ENCODE results near the gene ANKLE2.
"Not testable (repeated sequence)": the region's sequence is repeated elsewhere in the genome, so short reads cannot be mapped to it uniquely, and the experiment has no call there.

ANKLE2 gene

DNA sequence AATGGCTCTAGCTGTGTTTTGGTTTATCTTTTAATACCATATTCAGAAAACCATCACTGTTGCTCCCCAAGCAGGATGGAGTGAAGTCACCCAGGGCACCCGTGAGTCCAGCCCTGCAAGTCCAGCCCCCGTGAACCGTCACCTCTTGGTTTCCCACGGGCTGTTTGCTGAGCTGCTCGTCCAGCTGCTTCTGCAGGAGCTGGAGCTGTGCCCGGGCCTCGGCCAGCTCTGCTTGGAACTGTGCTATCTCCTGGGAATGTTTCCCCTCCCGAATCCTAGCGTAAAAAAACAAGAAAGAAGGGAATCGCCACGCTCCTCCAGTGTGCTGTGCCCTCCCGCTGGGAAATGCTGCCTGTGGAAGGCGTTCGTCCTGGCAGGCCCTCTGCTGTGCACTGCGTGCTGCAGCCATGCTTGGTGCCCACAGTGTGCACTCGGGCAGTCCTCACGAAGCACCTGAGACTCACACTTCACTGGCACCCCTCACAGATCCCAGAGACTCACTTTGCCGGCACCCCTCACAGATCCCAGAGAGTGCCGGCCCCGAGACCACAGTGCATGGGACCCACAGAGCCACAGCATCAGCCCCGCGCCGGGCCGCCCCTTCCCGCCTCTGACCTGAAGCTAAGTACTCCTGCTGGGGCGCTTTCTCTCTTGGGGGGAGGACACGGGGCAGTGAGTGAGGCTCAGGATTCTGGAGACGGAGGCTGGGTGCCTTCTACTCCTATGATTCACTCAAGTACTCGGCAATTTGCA lies 15.4 kb upstream of the ANKLE2 start:
- no peak for DNase-seq

DNA sequence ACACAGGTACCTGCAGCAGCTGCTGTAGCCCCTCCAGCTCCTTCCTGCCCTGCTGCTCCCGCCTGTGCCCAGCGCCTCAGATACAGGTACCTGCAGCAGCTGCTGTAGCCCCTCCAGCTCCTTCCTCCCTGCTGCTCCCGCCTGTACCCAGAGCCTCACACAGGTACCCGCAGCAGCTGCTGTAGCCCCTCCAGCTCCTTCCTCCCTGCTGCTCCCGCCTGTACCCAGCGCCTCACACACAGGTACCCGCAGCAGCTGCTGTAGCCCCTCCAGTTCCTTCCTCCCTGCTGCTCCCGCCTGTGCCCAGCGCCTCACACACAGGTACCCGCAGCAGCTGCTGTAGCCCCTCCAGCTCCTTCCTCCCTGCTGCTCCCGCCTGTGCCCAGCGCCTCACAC lies 14.6 kb upstream of the ANKLE2 start:
- not testable (repeated sequence) for DNase-seq

DNA sequence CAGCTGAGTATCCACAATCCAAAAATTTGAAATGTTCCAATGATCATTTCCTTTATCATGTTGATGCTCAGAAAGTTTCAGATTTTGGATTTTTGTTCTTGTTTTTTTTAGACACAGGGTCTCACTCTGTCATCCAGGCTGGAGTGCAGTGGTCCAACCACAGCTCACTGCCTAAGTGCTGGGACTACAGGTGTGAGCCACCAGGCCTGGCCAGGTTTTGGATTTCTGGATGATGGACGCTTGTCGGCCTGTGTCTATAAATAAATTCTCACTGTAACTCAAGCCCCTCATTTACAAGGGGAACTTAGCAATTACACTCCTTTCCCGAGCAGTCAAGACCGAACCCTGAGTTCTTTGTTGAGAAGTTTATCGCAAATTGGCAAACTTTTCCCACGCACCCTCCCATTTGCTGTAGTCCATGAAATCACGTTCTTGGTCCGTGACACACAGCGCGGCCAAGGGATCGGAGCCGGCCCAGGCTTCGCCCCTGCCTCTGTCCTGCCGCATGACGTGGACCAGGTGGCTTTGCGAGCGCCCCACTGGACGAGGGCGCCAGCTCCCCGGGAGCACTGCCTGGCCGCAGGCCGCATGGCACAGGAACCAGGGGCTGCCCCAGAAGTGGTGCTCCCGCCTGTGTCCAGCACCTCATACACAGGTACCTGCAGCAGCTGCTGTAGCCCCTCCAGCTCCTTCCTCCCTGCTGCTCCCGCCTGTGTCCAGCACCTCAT lies 14.0 kb upstream of the ANKLE2 start:
- no peak for DNase-seq

DNA sequence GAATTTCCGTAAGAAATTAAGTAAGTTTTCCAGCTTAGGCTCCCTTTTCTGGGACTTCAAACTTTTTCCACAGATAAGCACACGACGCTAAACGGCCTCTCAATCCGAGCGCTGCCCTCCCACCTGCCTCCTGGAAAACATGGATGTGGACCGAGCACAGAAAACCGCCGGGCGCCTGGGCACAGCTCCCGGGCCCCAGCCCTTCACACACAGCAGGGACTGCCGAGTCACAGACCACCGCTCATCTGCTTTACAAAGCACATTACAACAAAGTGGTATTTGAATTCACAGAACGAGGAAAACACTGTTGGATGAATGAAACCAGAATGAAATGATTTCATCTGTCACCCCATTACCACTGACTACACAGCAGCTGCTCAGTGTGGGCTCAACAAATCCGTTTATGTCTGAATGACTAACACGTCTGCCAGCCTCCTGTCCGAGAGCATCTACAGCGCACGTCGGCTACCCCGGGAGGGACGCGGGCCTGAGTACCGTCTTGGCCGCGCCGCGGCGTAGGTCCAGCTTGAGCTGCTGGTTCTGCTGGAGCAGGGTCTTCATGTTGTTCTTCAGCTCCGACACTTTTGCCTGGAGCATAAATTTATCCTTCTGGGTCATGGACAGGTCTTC lies 13.1 kb upstream of the ANKLE2 start:
- no peak for DNase-seq

DNA sequence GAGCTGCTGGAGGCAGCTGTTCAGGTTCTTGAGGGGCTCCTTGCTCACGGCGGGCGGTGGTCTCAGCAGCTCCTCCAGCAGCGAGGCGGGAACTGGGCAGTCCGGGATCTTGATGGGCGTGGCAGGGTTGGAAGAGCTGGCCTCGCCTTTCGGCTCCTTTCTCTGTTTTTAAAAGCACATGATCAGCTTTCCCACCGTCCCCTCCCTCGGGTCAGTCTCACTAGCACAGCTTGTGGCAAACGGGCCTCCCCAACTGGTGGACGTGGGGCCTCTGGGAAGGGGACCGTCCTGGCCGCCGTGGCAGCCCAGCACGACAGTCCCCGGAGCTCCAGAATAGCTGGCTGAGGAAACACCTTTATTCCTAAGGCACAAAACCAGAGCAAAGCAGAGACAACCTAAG lies 12.5 kb upstream of the ANKLE2 start:
- DNase-seq: no peak

DNA sequence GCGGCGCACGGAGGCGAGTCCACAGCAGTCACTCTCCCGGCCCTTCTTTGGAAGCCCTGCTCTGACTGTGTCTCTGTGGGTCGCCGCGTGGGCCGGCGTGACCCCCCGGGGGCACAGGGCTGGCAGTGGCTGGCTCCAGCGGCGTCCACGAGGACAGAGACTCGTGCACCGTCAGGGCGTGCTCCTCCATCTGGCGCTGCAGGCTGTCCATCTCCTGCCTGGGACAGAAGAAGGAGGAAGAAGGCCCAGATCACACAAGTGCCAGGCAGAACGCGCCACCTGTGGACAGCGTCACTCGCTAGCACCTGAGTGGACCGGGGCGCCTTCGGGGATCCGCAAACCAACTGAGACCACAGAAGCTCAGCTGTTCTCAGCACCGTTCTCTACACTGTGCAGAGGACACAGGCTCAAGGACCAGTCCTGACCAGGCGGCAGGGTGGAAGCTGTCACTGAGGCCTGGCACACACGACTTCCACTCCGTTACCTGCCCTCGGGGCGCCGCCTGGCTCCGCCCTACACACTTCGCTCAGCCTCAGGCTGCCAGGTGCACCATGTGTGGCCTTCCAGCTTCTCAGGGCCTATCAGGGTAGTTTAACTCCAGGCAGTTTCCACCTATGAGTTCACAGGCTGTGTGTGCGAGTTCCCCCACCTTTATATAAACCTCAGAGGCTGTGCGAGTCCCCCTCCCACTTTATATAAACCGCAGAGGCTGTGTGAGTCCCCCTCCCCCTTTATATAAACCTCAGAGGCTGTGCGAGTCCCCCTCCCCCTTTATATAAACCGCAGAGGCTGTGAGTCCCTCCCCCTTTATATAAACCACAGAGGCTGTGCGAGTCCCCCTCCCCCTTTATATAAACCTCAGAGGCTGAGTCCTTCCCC lies 11.7 kb upstream of the ANKLE2 start:
- peak in 1 of 5 experiments; percentile 22 for DNase-seq

DNA sequence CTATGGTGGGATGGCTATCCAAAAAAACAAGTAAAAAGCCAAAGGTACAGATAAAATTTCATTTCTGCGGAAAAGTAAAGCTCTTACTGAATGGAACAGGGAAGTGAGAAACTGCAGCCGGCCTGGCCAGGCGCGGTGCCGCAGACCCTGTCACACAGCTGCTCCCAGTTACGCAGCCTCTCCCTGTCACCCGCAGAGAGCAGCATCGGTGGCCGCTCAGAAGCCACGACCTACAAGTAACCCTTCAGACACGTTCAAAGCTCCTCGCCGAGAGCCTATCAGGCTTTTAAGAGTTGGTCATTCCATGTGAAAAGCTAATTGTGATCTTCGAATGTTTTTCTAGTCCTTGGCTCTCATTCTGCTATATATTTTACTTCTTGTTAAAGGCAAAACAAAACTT lies 11.0 kb upstream of the ANKLE2 start:
- DNase-seq: no peak

DNA sequence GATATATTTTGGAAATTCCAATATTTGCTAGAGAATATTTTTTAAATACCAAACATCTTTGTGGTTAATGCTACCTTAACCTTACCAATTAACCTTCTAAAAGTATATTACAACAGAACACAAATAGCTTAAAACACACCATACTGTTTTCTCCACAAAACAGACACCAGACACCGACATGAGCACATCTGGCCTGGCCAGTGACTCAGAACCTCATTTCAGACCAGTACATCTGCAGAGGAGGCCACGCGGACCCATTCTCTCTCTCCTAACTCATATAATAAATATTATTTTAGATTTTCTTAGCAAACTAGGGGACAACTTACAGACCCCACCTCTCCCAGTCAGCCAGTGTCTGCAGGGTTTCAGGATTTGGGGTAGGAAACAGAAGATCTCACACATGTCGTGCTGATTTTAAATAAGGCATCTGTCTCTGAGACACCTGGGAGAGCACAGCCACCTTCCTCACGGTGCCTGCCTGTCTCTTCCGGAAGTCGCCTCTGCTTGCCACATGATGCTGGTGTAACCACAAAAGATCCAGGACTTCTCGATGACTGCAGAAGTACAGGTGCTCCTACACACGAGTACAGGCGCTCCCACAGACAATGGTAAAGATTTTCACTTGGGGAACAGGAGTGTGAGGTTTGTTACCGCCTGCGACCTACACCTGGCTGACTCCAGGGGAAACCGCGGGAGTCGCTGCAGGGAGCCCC lies 9.7 kb upstream of the ANKLE2 start:
- DNase-seq: peak in 4 of 5 experiments; percentile 13 to 74 (median 27)

DNA sequence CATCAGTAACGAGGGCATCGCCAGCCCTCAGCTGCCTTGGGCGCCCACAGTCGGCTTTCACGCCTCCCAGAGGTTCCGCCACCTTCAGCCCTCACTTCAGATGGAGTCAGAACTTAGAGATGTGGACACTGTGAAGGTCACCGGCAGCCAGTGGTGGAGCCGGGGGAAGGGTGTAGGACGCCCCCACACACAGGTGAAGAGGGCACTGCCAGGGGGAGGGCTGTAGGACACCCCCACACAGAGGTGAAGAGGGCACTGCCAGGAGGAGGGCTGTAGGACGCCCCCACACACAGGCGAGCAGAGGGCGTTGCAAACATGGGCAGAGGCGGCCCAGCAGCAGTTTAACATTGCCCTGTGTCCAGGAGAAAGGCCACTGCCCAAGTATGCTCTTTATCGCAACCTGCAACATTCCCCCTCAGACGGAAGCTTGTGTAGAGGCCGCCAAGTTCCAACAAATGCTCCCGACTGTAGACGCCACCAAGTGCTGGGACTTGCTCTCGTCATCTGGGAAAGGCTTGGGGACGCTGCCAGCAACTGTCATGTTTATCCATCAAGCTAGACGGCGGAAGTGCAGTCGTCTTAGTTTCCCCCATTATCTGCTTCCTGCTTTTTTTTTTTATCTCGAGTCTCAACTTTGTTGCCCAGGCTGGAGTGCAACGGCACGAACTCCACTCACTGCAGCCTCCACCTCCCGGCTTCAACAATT lies 4.9 kb upstream of the ANKLE2 start:
- DNase-seq: no peak

DNA sequence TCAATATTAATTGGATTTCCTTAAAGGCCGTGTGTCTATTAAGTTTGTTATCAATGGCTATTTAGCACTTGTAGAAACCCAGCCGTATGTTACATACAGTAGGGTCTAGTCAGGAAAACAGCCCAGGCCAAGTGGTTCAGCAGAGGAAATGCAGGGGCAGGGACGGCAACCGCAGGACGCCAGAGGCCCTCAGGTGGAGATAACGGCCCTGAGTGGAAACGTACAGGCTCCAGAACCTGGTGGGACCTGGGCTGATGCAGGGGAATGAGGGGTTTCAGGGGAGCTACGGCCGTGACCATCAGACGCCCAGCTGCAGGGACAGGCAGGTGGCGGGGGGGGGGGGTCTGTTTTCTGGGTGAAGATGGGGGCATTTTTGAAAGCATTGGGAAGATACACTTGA lies 3.7 kb upstream of the ANKLE2 start:
- DNase-seq: no peak

DNA sequence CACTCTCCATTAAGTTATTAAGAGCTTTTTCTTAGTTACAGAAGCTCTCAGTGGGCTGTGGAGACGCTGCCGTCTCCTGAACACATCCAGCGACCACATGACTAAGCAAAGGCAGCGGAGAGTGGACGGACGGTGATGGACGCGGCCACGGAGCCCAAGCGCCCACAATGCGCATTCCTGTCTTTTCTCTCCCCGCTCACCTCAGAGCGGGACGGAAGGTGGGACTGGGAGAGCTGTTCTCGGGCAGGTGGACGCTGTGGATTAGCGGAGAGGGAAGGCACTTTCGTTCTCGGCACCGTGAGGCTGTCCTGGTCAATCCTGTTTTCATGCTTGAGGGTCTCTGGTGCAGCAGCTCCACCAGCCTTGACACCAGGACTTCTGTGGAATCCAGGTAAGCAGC lies 2.6 kb upstream of the ANKLE2 start:
- no peak for DNase-seq

DNA sequence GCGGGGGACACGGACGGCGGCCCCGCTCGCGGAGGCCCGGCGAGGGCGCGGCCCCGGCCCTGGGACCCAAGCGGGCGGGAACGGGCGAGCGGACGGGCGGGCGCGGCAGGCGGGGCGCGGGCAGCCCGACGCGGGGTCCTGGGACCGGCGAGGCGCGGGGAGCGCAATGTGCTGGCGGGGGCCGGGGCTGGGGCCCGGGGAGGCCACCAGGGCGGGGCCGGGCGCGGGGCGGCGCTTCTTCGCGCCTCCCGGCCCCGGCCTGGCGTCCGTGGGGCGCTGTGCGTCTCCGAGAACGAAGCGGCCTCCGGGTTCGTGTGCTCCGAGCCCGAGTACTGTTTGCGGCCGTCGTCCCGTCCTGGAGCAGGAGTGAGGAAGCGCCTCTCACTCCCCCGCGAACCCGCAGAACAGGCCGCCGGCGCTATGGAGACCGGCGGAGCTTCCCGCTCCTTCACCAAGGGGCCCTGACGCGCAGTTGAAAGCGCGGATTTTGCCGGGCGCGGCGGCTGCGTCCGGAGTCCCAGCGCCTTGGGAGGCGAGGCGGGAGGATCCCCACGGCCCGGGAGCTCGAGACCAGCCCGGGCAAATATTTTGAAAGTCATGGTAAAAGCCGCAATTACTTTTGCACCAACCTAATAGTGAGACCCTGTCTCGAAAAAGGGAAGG lies 420 bp upstream of the ANKLE2 start:
- peak; percentile 73 to 93 (median 78) for DNase-seq

DNA sequence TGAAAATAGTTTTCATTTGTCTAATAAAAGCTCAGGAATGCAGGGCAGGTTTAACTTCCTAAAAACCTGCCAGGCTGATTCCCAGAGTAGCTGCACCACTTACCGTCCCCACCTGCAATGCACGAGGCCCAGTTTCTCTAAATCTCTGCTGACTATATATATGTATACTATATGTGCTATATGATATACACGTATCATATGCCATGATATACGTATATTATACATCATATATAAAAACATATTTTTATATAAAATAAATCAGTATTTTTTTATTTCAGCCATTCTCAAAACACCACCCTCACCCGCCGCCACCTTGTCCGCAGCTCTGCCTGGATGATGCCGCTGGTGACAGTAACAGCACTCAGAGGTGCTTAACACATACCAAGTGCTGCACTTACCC lies 2.3 kb downstream of the ANKLE2 start:
- no peak for DNase-seq

DNA sequence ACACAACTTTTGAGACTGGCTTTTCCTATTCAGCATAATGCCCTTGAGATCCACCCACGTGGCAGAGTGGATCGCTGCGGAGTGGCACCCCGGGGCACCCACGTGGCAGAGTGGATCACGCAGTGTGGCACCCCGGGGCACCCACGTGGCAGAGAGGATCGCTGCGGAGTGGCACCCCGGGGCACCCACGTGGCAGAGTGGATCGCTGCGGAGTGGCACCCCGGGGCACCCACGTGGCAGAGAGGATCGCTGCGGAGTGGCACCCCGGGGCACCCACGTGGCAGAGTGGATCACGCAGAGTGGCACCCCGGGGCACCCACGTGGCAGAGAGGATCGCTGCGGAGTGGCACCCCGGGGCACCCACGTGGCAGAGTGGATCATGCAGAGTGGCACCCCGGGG lies 2.8 kb downstream of the ANKLE2 start:
- not testable (repeated sequence) for DNase-seq

DNA sequence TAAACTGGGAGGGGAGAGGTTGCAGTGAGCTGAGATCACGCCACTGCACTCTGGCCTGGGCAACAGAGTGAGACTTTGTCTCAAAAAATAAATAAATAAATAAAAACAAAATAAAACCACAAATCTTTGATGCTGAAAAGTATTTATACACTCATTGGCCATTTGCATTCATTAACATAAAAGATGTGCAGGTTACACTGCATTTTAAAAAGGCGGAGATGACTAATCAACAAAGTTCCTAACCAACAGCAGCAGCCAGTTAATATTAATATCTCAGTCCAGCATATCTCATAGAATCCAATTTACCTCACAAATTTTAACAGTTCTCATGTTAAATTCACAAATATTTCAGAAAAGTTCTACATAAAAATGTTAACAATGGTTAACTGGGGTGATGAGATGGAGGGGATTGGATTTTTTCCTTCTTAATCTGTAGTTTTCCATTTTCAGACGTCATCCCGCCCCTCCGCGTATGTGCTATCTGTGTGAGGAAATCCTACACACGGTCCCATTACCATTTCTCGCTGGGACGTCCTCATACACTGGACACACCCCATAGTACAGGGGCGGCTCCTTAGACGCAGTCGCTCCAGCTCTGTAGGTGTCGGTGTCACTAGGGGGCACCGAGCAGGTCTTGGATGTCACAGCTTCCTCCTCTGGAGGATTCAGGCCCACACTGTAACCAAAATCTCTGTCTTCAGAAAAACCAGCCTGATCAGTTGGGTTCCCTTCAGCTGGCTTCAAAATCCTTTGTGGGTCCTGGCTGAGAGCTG lies 7.3 kb downstream of the ANKLE2 start:
- DNase-seq: no peak

DNA sequence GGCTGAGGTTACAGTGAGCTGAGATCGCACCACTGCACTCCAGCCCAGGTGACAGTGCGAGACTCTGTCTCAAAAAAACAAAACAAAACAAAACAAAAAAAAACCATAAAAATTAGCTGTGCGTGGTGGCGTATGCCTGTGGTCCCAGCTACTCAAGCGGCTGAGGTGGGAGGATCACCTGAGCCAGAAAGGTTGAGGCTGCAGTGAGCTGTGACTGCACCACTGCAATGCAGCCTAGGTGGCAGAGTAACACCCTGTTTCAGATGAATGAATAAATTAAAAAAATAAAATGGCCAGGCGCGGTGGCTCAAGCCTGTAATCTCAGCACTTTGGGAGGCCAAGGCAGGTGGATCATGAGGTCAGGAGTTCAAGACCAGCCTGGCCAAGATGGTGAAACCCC lies 8.0 kb downstream of the ANKLE2 start:
- not testable (repeated sequence) for DNase-seq

DNA sequence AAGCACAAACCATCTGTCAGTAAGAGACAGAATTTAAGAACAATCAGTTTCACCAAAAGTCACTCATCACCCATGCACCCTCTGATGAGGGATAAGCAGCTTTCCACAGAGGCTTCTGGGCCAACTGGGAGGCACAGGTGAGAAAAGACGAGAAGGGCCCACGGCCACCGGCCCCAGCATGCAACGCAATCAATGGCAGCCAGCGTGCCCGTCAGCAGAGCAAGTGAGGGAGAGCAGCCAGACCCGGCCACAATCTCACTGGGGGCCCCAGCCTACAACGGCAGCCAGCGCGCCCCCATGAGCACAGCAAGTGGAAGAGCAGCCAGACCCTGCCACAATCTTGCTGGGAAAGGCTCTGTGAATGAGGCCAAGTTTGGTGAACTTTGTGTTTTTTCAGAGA lies 13.3 kb downstream of the ANKLE2 start:
- DNase-seq: no peak

DNA sequence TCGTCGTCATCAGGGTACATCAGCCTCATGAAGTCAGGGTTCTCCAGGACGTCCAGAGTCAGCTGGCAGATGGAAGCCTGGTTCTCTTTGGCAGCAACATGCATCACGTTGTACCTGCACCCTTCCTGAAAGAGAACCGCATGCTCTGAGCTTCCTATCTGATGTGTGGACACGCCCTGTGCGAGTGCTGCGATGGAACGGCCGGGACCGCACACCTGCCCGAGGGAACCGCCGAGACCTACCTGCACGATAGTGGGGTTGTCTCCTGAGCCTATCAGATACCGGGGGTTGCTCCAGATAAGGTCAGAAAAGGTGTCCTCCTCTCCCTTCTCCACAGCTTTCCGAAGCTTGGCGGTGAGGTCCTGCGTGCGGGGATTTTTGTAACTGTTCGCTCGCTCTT lies 13.7 kb downstream of the ANKLE2 start:
- DNase-seq: no peak

DNA sequence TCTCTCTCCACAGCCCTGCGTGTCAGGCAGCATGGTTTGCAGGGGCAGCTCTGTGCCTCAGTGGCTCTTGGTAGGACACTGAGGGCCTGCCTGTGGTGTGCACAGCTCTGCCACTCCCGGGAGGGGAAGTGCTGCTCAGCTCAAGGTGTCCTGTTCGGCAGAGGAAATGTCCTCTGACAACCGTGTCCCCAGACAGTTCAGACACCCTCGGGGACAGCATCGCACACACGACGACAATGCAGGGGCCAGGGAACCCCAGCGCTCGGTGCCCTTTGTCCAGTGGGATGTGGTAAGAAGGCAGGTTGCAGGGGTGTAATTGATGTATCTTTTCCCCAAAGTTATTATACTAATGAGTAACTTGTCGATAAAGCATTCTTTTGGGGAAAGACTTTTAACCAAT lies 14.2 kb downstream of the ANKLE2 start:
- DNase-seq: no peak

DNA sequence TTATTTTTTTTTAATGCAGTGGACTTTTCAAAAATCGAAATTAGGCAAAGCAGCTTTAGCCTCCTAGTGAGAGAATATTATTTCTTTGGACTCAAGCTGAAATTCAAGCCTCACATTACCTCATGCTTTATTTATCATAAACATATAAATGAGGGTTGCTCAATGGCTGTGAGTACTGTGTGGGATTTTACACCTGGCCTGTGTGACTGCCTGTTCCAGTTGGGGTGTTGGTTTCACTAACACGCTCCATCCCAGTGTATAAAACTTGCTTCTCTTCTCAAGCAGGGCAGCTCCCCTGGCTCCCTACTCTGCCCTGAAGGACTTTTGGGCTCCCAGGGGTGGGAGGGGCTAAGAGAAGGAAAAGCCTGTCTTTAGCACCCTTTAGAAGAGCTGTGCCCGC lies 15.0 kb downstream of the ANKLE2 start:
- DNase-seq: no peak
